ENCODE measurements around the gene CACNA2D3.
"Not testable (repeated sequence)": the region's sequence is repeated elsewhere in the genome, so short reads cannot be mapped to it uniquely, and the experiment has no call there.

CACNA2D3 gene

DNA sequence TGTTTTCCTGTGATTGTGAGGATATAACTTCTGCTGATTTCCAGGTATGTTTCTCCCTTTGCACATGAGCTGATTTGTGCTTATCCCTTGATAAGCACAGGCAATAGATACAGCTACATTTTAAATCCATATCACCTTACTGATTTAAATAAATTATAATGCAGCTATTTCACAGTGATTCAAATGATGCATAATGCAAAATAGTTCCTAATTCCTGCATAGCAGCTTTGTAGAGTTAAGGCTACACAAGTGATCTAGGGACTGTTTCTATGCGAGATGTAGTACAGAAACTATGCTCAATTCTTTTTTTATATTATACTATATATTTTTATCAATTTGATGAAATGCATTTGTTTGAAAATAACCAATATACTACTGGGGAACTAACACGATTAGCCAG lies 471.3 kb downstream of the CACNA2D3 start:
- no peak for DNase-seq

DNA sequence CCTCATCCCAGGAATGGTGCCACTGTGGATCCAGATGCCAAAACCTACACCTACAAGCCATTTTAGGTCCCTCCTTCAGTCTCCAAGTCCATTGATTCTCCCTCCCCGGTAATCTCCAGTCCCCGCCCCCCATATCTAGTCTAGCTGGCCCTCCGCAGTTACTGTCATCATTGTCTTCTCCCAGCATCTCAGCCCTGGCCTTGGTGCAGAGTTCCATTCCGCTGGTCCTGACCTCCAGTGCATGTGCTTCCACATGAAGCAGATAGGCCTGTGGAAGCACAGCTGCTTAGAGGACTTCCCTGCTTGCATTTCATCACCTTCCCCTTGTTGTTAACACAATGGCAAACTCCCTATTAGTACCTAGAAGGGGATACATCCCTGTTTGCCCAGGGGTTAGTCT lies 473.7 kb downstream of the CACNA2D3 start:
- no peak for DNase-seq

GRCh38 chr3:54599716-54600115 lies 477.4 kb downstream of the CACNA2D3 start:
- DNase-seq = no peak

GRCh38 chr3:54600441-54601204 lies 478.3 kb downstream of the CACNA2D3 start:
- DNase-seq = no peak

DNA sequence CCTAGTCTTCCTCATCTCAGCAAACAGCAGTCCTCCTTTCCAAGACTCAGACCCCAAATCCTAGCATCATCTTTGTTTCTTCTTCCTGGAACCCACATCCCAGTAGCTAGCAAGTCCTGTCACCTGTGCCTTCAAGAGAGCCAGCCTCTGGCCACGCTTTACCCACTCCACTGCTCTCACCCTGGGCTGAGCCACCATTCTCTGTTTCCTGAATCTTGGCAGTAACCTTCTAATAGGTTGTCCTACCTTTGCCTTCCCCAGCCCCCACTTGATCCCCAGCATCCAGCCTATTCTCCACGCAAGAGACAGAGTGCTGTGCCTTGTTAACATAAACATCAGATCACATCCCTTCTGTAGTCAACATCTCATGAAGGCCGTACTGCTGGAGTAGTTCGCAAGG lies 482.1 kb downstream of the CACNA2D3 start:
- DNase-seq = no peak

DNA sequence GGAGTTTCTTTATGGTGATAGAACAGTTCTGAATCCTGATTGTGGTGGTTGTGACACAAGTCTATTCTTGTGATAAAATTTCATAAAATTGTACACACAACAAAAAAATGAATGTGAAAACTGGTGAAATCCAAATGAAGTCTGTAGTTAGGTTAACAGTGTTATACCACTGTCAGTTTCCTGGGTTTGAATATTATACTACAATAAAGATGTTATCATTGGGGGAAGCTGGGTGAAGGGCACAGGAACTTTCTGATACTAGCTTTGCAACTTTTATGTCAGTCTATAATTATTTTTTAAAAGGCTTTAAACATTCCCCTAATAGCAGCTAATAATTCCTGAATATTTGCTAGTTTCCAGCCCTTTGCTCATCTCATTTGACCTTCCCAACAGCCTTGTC lies 485.7 kb downstream of the CACNA2D3 start:
- no peak for DNase-seq

DNA sequence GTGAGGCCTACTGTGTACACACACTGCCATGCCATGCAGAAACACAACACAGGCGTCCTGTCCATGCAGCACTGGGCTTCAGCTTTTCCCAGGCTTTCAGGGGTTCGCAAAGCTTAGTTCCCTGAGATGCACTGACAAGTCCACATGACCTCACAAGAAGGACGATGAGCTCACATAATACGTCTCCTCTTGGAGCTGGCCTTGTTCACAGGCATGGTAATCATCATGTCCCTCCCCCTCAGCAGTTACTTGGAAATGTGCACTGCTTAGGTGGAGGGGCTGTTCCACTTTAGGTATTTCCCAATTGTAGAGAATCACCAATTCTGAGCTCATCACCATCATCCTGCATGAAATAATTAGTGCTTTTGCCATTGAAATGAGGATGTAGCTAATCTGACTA lies 496.7 kb downstream of the CACNA2D3 start:
- no peak for DNase-seq

GRCh38 chr3:54619531-54619930 lies 497.2 kb downstream of the CACNA2D3 start:
- DNase-seq = no peak

GRCh38 chr3:54621184-54621583 lies 498.8 kb downstream of the CACNA2D3 start:
- no peak for DNase-seq

GRCh38 chr3:54622678-54623077 lies 500.3 kb downstream of the CACNA2D3 start:
- DNase-seq = no peak

DNA sequence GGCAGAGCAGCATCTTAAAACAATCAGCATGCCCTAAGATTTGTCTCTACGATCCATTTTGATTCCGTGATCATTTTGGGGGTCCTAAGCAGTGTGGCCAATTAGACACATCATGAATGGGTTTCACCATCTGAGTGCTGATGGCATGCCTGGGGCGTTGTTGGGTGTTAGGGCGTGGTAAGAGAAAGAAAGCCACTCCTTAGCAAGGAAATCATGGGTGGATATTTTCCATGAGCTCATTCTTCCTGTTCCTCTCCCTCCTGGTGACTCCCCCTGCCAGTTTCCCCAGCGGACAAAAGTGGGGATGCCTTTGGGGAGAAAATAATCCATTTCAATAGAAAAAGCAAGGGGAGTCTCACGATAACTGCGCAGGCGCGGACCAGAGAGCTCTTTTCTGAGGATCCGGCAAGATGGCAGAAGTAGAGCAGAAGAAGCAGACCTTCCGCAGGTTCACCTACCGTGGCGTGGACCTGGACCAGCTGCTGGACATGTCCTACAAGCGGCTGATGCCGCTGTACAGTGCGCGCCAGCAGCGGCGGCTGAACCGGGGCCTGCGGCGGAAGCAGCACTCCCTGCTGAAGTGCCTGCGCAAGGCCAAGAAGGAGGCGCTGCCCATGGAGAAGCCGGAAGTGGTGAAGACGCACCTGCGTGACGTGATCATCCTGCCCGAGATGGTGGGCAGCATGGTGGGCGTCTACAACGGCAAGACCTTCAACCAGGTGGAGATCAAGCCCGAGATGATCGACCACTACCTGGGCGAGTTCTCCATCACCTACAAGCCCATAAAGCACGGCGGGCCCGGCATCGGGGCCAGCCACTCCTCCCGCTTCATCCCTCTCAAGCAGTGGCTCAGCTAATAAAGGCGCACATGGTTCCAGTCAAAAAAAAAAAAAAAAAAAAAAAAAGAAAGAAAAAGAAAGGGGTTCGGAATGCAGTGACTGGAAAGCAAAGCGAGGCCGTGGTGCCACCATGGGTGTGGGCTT lies 503.7 kb downstream of the CACNA2D3 start:
- DNase-seq = no peak

GRCh38 chr3:54628888-54629441 lies 506.6 kb downstream of the CACNA2D3 start:
- no peak for DNase-seq

DNA sequence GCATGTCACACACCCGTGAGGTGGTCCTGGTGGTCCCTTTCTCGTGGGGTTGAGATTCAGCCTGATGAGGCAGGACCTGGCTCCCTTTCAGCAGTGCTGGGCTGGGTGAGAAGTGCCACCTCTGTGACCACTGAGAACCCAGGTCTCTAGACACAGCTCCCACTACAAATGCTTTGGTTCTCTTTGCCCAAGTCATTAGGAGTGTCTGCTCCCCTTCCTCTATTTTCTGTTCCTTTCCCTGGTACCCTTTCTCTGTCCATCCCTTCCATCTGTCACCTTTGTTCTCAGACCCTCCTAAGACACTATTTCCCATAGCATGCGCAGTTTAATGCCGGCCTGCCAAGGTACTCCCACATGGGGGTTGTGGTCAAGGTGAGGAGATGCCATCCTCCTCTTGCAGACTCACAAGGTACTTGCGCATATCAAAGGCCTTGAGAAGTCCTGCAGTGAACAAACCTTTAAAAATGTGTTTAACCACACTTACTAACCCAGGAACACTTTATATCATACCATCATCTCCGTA lies 507.8 kb downstream of the CACNA2D3 start:
- no peak for DNase-seq

DNA sequence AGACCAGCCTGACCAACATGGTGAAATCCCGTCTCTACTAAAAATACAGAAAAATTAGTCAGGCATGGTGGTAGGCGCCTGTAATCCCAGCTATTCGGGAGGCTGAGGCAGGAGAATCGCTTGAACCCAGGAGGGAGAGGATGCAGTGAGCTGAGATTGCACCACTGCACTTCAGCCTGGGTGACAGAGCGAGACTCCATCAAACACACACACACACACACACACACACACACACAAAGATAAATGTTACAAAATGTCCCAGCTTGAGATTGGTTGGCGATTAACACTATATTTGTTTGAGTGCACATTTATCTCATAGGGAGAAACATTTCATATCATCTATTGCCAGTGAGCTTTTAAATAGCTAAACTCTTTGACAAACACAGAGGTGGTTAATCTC lies 508.6 kb downstream of the CACNA2D3 start:
- not testable (repeated sequence) for DNase-seq

- no peak for DNase-seq
Observed at GRCh38 chr3:54631516-54632325, 509.4 kb downstream of the CACNA2D3 start.

DNA sequence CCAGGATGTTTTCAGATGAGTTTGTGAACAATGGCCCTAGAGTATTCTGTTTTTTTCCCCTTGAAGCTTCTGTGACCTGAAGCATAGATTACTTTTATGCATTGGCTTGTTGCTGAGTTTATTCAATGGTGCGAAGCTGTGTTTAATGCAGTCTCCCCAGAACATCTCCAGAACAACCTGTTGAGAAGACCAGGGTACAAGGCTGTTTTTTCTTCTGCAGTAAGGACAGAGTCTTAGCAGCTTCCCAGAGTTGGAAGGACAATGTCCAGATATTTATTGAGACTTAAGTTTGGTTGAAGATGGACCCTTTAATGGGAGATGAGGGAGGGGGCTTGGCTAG lies 509.9 kb downstream of the CACNA2D3 start:
- DNase-seq = no peak

- DNase-seq = no peak
Observed at GRCh38 chr3:54632834-54633233, 510.5 kb downstream of the CACNA2D3 start.

DNA sequence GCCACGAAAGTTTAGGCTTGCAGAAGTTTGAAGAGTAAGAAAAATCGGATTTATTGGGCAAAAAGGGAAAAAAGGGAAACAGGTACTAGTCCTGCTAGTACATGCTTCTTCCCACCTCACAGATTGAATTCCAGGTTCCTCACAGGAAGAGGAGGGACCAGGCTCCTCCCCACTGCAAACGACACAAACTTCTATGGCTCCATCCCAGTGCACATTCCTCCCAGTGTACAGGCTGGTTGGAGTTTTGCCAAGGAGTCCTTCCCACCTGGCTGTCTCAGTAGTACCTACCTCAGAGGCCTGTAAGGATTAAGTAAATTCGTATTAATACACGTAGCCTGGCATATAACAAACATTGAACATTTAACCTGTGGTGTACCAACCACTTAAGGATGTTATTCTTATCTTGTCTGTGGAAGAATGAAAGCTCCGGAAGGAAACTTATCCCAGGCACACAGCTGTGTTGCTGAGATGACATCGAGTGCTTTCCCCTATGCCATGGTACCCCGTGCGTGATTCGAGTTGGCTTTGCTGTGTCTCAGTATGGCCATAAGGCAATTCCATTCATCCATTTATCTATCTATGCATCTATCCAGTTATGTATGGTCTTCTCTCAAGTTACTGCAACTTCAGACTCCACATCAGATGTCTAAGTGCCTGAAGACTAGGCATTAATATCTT lies 511.2 kb downstream of the CACNA2D3 start:
- DNase-seq = no peak

DNA sequence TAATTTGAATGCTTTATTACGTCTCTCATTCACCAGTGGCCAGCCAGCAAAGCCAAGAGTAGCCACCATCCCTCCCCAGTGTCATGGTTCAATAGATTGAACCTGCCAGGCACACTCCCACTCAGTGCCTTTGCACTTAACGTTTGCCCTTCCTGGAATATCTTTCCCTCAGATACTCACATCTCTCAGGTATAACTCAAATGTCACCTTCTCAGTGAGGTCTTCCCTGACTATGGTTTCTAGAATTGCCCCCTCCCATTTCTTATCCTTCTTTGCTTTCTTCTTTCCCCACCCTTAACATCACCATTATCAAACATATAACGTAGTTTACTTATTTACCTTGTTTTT lies 511.7 kb downstream of the CACNA2D3 start:
- DNase-seq = no peak

- not testable (repeated sequence) for DNase-seq
Observed at GRCh38 chr3:54639790-54640372, 517.5 kb downstream of the CACNA2D3 start.

- DNase-seq = no peak
Observed at GRCh38 chr3:54641226-54642014, 519.1 kb downstream of the CACNA2D3 start.
